ENCODE results near the gene CCDC82. TPM values are rescaled to one million over a fixed set of nuclear protein-coding genes. Genes with fewer than 3 reads are reported as not detected.

The CCDC82 gene
- total and polyA plus RNA-seq, 2 of the 4 experiments (the other 2 are of a cell fraction): 4.1 to 9.4 TPM

- no peaks in the 10 kb centered on the region for H4K20me1 ChIP-seq (ENCODE audit: insufficient read depth, low read length)
- ATAC-seq (ENCODE audit: low read depth) (no peak), DNase-seq (no peak)
- no peak overlapping the region for H3K23ac ChIP-seq (ENCODE audit: low read depth, low read length)
- H3K27me3 ChIP-seq (ENCODE audit: control insufficient read depth, insufficient read depth, low read length): no peaks in the 10 kb centered on the region; the same call in 1 of the 2 replicates
- POLR2A ChIA-PET (ENCODE audit: unreplicated experiment): interaction anchor here (0.7 kb wide), 1 partner anchor 279 kb away, joined by 8 read pairs; no protein-coding TSS in a partner anchor
- no peak overlapping the region for H3K14ac ChIP-seq (replicated peaks; ENCODE audit: low read depth, low read length)
- no peak overlapping the region for H3K9ac ChIP-seq (ENCODE audit: low read depth, low read length)
- TF ChIP-seq ELK1 (IDR thresholded peaks at IDR 0.05; ENCODE audit: borderline replicate concordance, low read depth, low read length) (no peak), POLR2A (IDR thresholded peaks at IDR 0.05; ENCODE audit: low read depth, low read length) (no peak), BHLHE40 (IDR thresholded peaks at IDR 0.05; ENCODE audit: low read depth, low read length) (no peak), RCOR1 (IDR thresholded peaks at IDR 0.05; ENCODE audit: insufficient replicate concordance, low read length) (no peak), USF2 (IDR thresholded peaks at IDR 0.05; ENCODE audit: low read depth, low read length) (no peak), MXI1 (IDR thresholded peaks at IDR 0.05; ENCODE audit: borderline replicate concordance, low read depth, low read length) (no peak), CEBPB (IDR thresholded peaks at IDR 0.05; ENCODE audit: low read depth, low read length) (no peak), FOS (IDR thresholded peaks at IDR 0.05; ENCODE audit: low read depth, low read length) (no peak), SMC3 (IDR thresholded peaks at IDR 0.05; ENCODE audit: low read depth, low read length) (no peak), RAD21 (IDR thresholded peaks at IDR 0.05; ENCODE audit: low read length) (no peak), MAZ (IDR thresholded peaks at IDR 0.05; ENCODE audit: borderline replicate concordance, low read depth, low read length) (no peak), RFX5 (IDR thresholded peaks at IDR 0.05; ENCODE audit: low read depth, low read length) (no peak), NFE2L2 (IDR thresholded peaks at IDR 0.05; ENCODE audit: low read depth, low read length) (no peak), CHD1 (IDR thresholded peaks at IDR 0.05; ENCODE audit: low read depth, low read length) (no peak)
- no peak overlapping the region for H3K18ac ChIP-seq (ENCODE audit: low read depth, low read length)
- H3K4me3 ChIP-seq (ENCODE audit: insufficient read depth, low read depth, low read length): no peak overlapping the region
- dilution Hi-C loops (cut with HindIII; ENCODE audit: low sequenced_read_pairs, unreplicated experiment): no loop called here
- intact Hi-C loops (cut with micrococcal nuclease): loop anchor here (5.0 kb wide), 1 partner anchor 472 kb away; the partner anchor contains the start of gene MTMR2
- no peak overlapping the region for H3K27ac ChIP-seq (ENCODE audit: insufficient read depth, low read length)
- no peak overlapping the region for H3K4ac ChIP-seq (ENCODE audit: low read depth, low read length)
- no peak overlapping the region for H3K4me2 ChIP-seq (ENCODE audit: low read depth, low read length)
- in situ Hi-C loops (cut with MboI; ENCODE audit: low sequenced_read_pairs): loop anchor here (10.0 kb wide), 1 partner anchor 550 kb away; no protein-coding TSS in a partner anchor
- no peaks in the 10 kb centered on the region for H3K36me3 ChIP-seq (ENCODE audit: control insufficient read depth, insufficient read depth, low read length)
- H2BK120ac ChIP-seq (ENCODE audit: low read depth, low read length): no peak overlapping the region
- H2AK9ac ChIP-seq (replicated peaks; ENCODE audit: low read depth, low read length, poor library complexity): no peak overlapping the region
- no TSS peak for BruUV-seq (replicated peaks)
- no peak overlapping the region for H2BK15ac ChIP-seq (ENCODE audit: low read depth, low read length)
- no peaks in the 10 kb centered on the region; the same call in 1 of the 2 replicates for H3K9me3 ChIP-seq (ENCODE audit: control insufficient read depth, insufficient read depth, low read length)
- H4K91ac ChIP-seq (ENCODE audit: insufficient read depth, low read depth, low read length): no peak overlapping the region
- H3K4me1 ChIP-seq (ENCODE audit: control insufficient read depth, insufficient read depth, low read length): no peaks in the 10 kb centered on the region
- H4K5ac ChIP-seq (ENCODE audit: low read depth, low read length): no peak overlapping the region
- H2AK5ac ChIP-seq (ENCODE audit: low read depth, low read length): no peak overlapping the region
- CTCF ChIA-PET: interaction anchor here (0.7 to 2.2 kb wide), 3 partner anchors 34 to 559 kb away, joined by 3 to 5 read pairs (median 4); no protein-coding TSS in a partner anchor
- H2AFZ ChIP-seq (replicated peaks; ENCODE audit: low read length, poor library complexity): no peak overlapping the region
- H2BK5ac ChIP-seq (ENCODE audit: low read depth, low read length, poor library complexity, severe bottlenecking): no peak overlapping the region
- H4K8ac ChIP-seq (ENCODE audit: low read depth in 2 of 2, low read length in 2 of 2): no peak overlapping the region
- H3K9me1 ChIP-seq (ENCODE audit: insufficient read depth, low read length): 0 out of 2 replicates have a peak, but pooled peaks cover 2% of the 10 kb centered on the region
- H2BK20ac ChIP-seq (ENCODE audit: low read depth, low read length): no peak overlapping the region
- no peak overlapping the region for H3K56ac ChIP-seq (ENCODE audit: extremely low read depth, insufficient read depth, low read length)
- peaks cover 21 to 27% of the 10 kb centered on the region in 2 experiments for H3K79me1 ChIP-seq (ENCODE audit: low read depth in 1 of 2, low read length in 2 of 2)
These were observed 5.1 kb upstream of the CCDC82 start for GRCh38 chr11:96394773-96395172.

Measured in IMR-90 (cell line).